MCF 10A (cell line): ENCODE measurements around the gene PLK5. TPM values are rescaled to one million over a fixed set of nuclear protein-coding genes. Genes with fewer than 3 reads are reported as not detected.

Experiments
- BruUV-seq: library from RNA; stranded (reverse); fragments of 400-500 nt; replicated peaks from 2 replicates; lab custom pipeline; 2021; lab: Mats Ljungman, UMichigan
- CTCF ChIA-PET: fragments of 300-600 bp; sonication (Branson Sonifier 250); formaldehyde crosslinking; extraction: SDS; loops from one replicate; lab custom pipeline; 2021; ENCODE audit warnings: antibody characterized with exemption, inconsistent platforms; lab: Yijun Ruan, JAX
- POLR2A ChIA-PET: fragments of 300-600, 350-650 bp; sonication (Branson Sonifier 250); formaldehyde crosslinking; extraction: SDS; loops from one replicate; lab custom pipeline; 2020; ENCODE audit warnings: antibody characterized with exemption, inconsistent platforms; lab: Yijun Ruan, JAX
- DNase-seq: peaks from one replicate; pipeline ENCODE4 v3.0.0-alpha.2; 2018; ENCODE audit not compliant: unreplicated experiment
- H3K27ac Mint-ChIP-seq: one replicate; pipeline ENCODE4 v1.8.0; 2022; ENCODE audit warnings: mild to moderate bottlenecking, low read depth, mixed read lengths; ENCODE audit not compliant: unreplicated experiment
- H3K27me3 Mint-ChIP-seq: one replicate; pipeline ENCODE4 v1.8.0; 2022; ENCODE audit warnings: mixed read lengths; ENCODE audit not compliant: insufficient read depth, unreplicated experiment
- H3K36me3 Mint-ChIP-seq: one replicate; pipeline ENCODE4 v1.8.0; 2022; ENCODE audit warnings: mild to moderate bottlenecking, moderate library complexity, mixed read lengths; ENCODE audit not compliant: insufficient read depth, unreplicated experiment
- H3K4me1 Mint-ChIP-seq: one replicate; pipeline ENCODE4 v1.8.0; 2022; ENCODE audit warnings: mixed read lengths; ENCODE audit not compliant: insufficient read depth, unreplicated experiment
- H3K4me3 Mint-ChIP-seq: one replicate; pipeline ENCODE4 v1.8.0; 2022; ENCODE audit warnings: mild to moderate bottlenecking, moderate library complexity, mixed read lengths; ENCODE audit not compliant: unreplicated experiment
- H3K9me3 Mint-ChIP-seq: one replicate; pipeline ENCODE4 v1.8.0; 2022; ENCODE audit warnings: mixed read lengths; ENCODE audit not compliant: unreplicated experiment
- CTCF ChIP-seq: fragments of 200-600 bp; IDR thresholded peaks from one replicate; pipeline ENCODE4 v1.8.0; 2022; ENCODE audit warnings: antibody characterized with exemption, mild to moderate bottlenecking; ENCODE audit not compliant: unreplicated experiment
- intact Hi-C: fragments of 100-400 bp; cut with micrococcal nuclease; formaldehyde crosslinking; loops from 2 replicates; pipeline ENCODE4 v1.14.1; 2022
- total RNA-seq: library from RNA; stranded (reverse); gene quantifications from 2 replicates; pipeline ENCODE4 v1.2.3, GENCODE V29; 2022

The PLK5 gene
- total RNA-seq, 1 experiment from 2014 or later: 0.21 TPM

DNA sequence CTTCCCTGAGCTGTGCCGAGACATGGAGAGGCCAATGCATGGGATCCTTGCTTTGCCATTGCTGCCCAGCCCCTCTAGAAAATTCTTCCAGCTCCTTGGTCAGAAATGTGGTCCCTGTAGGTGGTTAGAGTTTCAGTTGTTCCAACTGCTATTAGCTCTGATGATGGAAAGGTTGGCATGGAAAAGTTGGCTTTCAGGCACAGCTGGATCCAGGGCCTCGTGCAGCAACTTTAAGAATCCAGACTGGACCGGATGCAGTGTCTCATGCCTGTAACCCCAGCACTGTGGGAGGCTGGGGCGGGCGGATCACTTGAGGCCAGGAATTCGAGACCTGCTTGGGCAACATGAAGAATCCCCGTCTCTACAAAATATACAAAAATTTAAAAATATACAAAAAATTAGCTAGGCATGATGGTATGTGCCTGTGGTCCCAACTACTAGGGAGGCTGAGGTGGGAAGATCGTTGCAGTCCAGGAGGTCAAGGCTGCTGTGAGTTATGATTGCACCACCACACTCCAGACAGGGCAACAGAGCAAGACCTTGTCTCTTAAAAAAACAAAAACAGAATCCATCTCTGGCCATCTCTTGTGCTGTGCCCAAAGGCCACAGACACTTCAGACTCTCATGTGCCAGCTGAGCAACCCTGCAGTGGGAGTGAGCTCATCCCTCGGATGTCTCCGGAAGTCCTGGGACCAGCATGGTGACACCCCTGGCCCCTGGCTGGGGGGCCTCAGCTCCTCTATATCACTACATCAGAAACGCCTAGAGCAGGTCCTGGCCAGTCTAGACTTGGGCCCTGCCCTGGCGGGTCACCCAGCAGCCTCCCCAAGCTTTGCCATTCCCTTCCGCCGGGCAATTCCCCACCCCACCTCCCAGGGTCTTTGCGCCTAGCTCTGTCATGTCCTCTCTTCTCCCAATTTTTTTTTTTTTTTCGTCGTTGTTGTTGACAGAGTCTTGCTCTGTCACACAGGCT, 27.5 kb downstream of the PLK5 start:
- Mint-ChIP-seq H3K27ac (no peak overlapping the region), H3K27me3 (no peaks in the 10 kb centered on the region), H3K9me3 (no peaks in the 10 kb centered on the region), H3K4me3 (no peak overlapping the region), H3K4me1 (peaks cover 2% of the 10 kb centered on the region), H3K36me3 (no peaks in the 10 kb centered on the region)
- ChIA-PET POLR2A (no interaction called here), CTCF (interaction anchor here (0.6 to 1.1 kb wide), 4 partner anchors 36 to 215 kb away, joined by 3 to 4 read pairs (median 3); no protein-coding TSS in a partner anchor)
- BruUV-seq: no TSS peak
- intact Hi-C loops: no loop called here
- no peak for DNase-seq
- no peak for TF ChIP-seq CTCF

DNA sequence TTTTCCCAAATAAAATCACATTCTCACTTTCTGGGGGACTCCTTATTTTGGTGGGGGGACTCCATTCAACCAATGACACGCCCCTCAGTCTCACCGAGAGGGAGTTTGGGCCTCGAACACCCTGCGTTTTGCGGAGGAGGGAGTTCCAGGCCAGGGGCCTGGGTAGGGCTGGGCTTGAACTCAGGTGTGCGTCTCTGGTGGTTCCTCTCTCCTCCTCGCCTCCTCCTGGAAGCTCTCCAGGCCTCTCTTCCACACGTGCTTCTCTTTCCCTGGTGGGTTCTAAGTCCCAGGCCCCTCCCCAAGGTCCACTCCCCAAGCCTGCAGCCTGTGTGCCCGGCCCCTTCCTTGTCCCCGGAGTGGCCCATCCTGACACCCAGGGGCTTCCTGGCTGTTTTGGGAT, 29.5 kb downstream of the PLK5 start:
- ChIA-PET POLR2A (no interaction called here), CTCF (no interaction called here)
- no peaks in the 10 kb centered on the region for H3K4me1 Mint-ChIP-seq
- H3K4me3 Mint-ChIP-seq: no peak overlapping the region
- no peaks in the 10 kb centered on the region for H3K27me3 Mint-ChIP-seq
- intact Hi-C loops: no loop called here
- no peaks in the 10 kb centered on the region for H3K9me3 Mint-ChIP-seq
- DNase-seq: no peak
- no peaks in the 10 kb centered on the region for H3K36me3 Mint-ChIP-seq
- H3K27ac Mint-ChIP-seq: no peak overlapping the region
- no TSS peak for BruUV-seq
- TF ChIP-seq CTCF: no peak

DNA sequence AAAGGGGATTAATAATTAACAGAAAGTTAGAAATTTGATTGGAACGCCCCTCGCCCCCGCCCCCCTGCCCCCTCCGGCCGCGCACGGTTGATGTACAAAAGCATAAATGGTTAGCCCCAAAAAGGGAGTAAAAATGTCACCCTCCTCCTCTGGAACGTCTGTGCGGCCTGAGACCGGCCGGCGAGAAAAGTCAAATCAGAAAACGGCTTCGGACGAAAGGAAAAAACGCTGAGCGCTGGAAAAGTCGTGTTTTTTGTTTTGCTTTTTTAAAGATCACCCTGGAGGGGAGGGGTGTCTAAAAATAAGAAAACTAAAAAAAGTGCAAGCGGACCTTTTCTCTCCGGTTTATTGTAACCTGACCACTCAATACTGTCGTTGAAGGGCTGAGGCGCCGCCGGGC, 31.1 kb downstream of the PLK5 start:
- no peak overlapping the region for H3K27ac Mint-ChIP-seq
- no peaks in the 10 kb centered on the region for H3K27me3 Mint-ChIP-seq
- H3K4me3 Mint-ChIP-seq: no peak overlapping the region
- intact Hi-C loops: no loop called here
- H3K9me3 Mint-ChIP-seq: no peaks in the 10 kb centered on the region
- TF ChIP-seq CTCF: no peak
- BruUV-seq: no TSS peak
- H3K4me1 Mint-ChIP-seq: no peaks in the 10 kb centered on the region
- POLR2A ChIA-PET: no interaction called here
- no peaks in the 10 kb centered on the region for H3K36me3 Mint-ChIP-seq
- CTCF ChIA-PET: interaction anchor here (0.6 kb wide), 1 partner anchor 287 kb away, joined by 3 read pairs; no protein-coding TSS in a partner anchor
- DNase-seq: no peak

GRCh38 chr19:1555487-1556389, 31.9 kb downstream of the PLK5 start:
- Mint-ChIP-seq H3K4me1 (no peaks in the 10 kb centered on the region), H3K36me3 (no peaks in the 10 kb centered on the region), H3K27me3 (no peaks in the 10 kb centered on the region), H3K9me3 (no peaks in the 10 kb centered on the region), H3K4me3 (no peak overlapping the region), H3K27ac (no peak overlapping the region)
- no peak for DNase-seq
- intact Hi-C loops: no loop called here
- CTCF ChIA-PET: no interaction called here
- no peak for TF ChIP-seq CTCF
- BruUV-seq: no TSS peak
- POLR2A ChIA-PET: no interaction called here
